HepG2 (cell line): ENCODE results near the gene SCGB1D2.

Source experiments
- E2F1 ChIP-seq: sonication (generic); formaldehyde crosslinking; IDR thresholded peaks from 2 replicates; pipeline ENCODE4 v1.5.0; 2020; ENCODE audit warnings: missing genetic modification reagents
- EZH2 ChIP-seq: conservative IDR thresholded peaks from 2 replicates; pipeline ENCODE4 v1.6.1; 2012; ENCODE audit warnings: mild to moderate bottlenecking, low read depth, low read length, moderate library complexity
- HOXA3 ChIP-seq: sonication (generic); formaldehyde crosslinking; IDR thresholded peaks from 2 replicates; pipeline ENCODE4 v1.5.0; 2020; ENCODE audit warnings: missing genetic modification reagents

GRCh38 chr11:62266558-62266957, 24.5 kb downstream of the SCGB1D2 start:
- TF ChIP-seq E2F1 (CRISPR knock-in tag), result no peak
- TF ChIP-seq EZH2, result no peak
- no peak for TF ChIP-seq HOXA3 (CRISPR knock-in tag)
